CD4-positive, alpha-beta T cell (primary cell): ENCODE data around the gene MRPL20. TPM values are rescaled to one million over a fixed set of nuclear protein-coding genes. Genes with fewer than 3 reads are reported as not detected.

ENCODE experiments used
- ATAC-seq: fragments of 200-7000 bp; cut with Tn5 transposase; one replicate; pipeline ENCODE4 v1.10.0; 2022; ENCODE audit warnings: mild to moderate bottlenecking; ENCODE audit not compliant: poor library complexity
- CTCF ChIA-PET: fragments of 350-600 bp; sonication (Branson Sonifier 250); formaldehyde crosslinking; loops from one replicate; lab custom pipeline; 2021; ENCODE audit warnings: antibody characterized with exemption, inconsistent platforms; lab: Charles Lee
- POLR2A ChIA-PET: fragments of 350-600 bp; sonication (Branson Sonifier 250); formaldehyde crosslinking; loops from one replicate; lab custom pipeline; 2021; ENCODE audit warnings: antibody characterized with exemption, inconsistent platforms; lab: Charles Lee
- DNase-seq, 14 experiments: peaks; one replicate each; pipeline ENCODE4 v3.0.0-alpha.2; 2013 to 2020; ENCODE audit warnings: mixed read lengths in 2 of 14
- H3K27ac ChIP-seq, 2 donors: one replicate each; pipeline versions ENCODE4 v1.5.1 to v1.7.0; 2013; ENCODE audit warnings: low read length in 2 of 2, low read depth in 1 of 2, mild to moderate bottlenecking in 1 of 2
- H3K27me3 ChIP-seq, 2 experiments: 1 replicate in 1 of 2; 2 replicates in 1 of 2; pipeline versions ENCODE4 v1.6.1 to v1.7.0; 2013; ENCODE audit warnings: low read length in 2 of 2, control low read depth in 1 of 2, mild to moderate bottlenecking in 1 of 2, moderate library complexity in 1 of 2; ENCODE audit not compliant: insufficient read depth in 2 of 2, control insufficient read depth in 1 of 2
- H3K36me3 ChIP-seq: one replicate; pipeline ENCODE4 v1.6.1; 2013; ENCODE audit warnings: low read length, control low read depth; ENCODE audit not compliant: insufficient read depth
- H3K4me1 ChIP-seq: one replicate; pipeline ENCODE4 v1.6.1; 2013; ENCODE audit warnings: low read length, control low read depth; ENCODE audit not compliant: insufficient read depth
- H3K4me3 ChIP-seq: one replicate; pipeline ENCODE4 v1.5.1; 2013; ENCODE audit warnings: mild to moderate bottlenecking, low read length, moderate library complexity
- H3K9me3 ChIP-seq, 2 experiments: 1 replicate in 1 of 2; 2 replicates in 1 of 2; pipeline versions ENCODE4 v1.6.1 to v1.7.0; 2013; ENCODE audit warnings: low read length in 2 of 2, mild to moderate bottlenecking in 2 of 2, control low read depth in 1 of 2, moderate library complexity in 1 of 2; ENCODE audit not compliant: control insufficient read depth in 1 of 2, insufficient read depth in 1 of 2
- H3K27ac Mint-ChIP-seq: one replicate; pipeline ENCODE4 v1.8.0; 2020; ENCODE audit warnings: mixed read lengths
- H3K27me3 Mint-ChIP-seq: one replicate; pipeline ENCODE4 v1.8.0; 2021; ENCODE audit warnings: mixed read lengths
- H3K36me3 Mint-ChIP-seq: one replicate; pipeline ENCODE4 v1.8.0; 2021; ENCODE audit warnings: low read depth, mixed read lengths
- H3K4me1 Mint-ChIP-seq: one replicate; pipeline ENCODE4 v1.8.0; 2021; ENCODE audit warnings: low read depth, mixed read lengths
- H3K4me3 Mint-ChIP-seq: one replicate; pipeline ENCODE4 v1.8.0; 2020; ENCODE audit warnings: mild to moderate bottlenecking, mixed read lengths
- H3K9me3 Mint-ChIP-seq: one replicate; pipeline ENCODE4 v1.8.0; 2020; ENCODE audit warnings: mixed read lengths
- intact Hi-C, 2 experiments: fragments of 100-400 bp; cut with DNase I in 1 of 2; cut with micrococcal nuclease in 1 of 2; formaldehyde crosslinking; loops; one replicate each; pipeline versions ENCODE4 v1.15.1 to v1.9.0; 2023 to 2025; cut with DNase I, micrococcal nuclease
- total RNA-seq, 174 experiments: library from RNA in 2 of 174; stranded (reverse) in 2 of 174; gene quantifications; one replicate each; pipeline ENCODE4 v1.2.3 and lab custom pipeline; 2021 to 2026
- TF ChIP-seq, protein P1 (sequence below): fragments of 200-600 bp; IDR thresholded peaks from one replicate; pipeline ENCODE4 v1.8.0; 2022; ENCODE audit warnings: antibody characterized with exemption, mild to moderate bottlenecking

The MRPL20 gene
- total RNA-seq, 2 experiments from 2014 or later, result 99.9 to 103 TPM

DNA sequence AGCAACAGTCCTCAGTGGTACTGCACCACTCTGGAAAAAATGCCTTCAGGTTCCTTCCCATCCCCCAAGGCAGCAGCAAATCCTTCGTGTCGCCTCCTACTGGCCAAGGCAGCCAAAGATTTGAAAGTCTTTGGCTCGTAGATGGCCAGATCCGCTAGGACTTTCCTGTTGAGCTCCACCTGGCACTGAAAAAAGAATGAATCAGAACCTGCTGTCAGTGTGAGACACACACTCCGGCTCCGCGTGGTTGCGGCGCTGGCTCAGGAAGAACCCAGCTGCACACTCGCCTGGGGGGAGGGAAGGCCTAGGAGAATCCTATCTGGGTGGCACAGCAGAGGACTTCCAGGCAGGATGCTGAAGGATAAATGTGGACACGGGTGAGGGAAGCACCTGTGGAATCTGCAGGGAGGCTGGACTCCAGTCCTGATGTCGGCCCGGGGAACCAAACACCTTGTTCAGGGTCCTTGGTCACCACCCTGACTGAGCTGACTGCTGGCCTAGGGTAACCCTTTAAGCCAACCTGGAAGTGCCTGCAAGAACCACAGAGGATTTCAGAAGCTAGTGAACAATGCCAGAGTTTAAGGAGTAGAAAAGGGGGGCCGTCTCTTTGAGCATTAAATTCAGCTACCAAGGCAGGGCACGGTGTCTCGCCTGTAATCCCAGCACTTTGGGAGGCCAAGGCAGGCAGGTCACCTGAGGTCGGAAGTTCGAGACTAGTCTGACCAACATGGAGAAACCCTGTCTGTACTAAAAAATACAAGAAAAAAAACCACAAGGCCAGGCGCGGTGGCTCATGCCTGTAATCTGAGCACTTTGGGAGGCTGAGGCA, 4.8 kb downstream of the MRPL20 start:
- H3K36me3 Mint-ChIP-seq, result peaks cover 79% of the 10 kb centered on the region
- H3K27ac ChIP-seq, result no peak overlapping the region

DNA sequence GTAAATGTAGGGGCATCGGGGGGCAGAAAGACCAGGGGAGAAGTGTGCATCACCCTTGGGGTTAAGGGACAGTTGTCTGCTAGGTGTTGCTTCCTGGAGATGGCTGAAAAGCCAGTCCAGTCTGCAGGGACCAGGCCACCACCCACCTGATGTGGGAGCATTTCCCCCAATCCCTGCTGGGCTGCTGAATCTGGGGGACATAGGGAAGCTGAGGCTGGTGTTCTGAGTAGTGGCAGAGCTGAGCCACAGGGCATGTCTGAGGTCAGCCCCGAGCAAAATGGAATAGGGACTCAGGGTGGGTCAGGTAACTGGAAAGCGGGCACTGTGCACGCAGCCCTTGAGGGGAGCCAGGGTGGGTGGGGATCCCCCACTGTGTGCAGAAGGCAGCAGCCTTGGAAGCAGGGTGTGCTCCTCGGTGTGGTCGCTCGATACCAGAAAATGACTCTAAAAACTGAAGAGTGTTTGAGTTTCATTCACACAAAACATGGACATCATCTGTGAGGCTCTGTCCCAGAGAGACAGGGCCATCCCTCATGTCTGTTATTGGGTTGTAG, 5.6 kb downstream of the MRPL20 start:
- Histone ChIP-seq H3K27ac (no peak overlapping the region), H3K9me3 (no peaks in the 10 kb centered on the region), H3K4me1 (peaks cover 65% of the 10 kb centered on the region), H3K36me3 (peaks cover 70% of the 10 kb centered on the region), H3K4me3 (no peak overlapping the region), H3K27me3 (no peaks in the 10 kb centered on the region)
- intact Hi-C loops, result no loop called here
- ATAC-seq (no peak), DNase-seq (no peak)
- H3K27me3 Mint-ChIP-seq, result no peaks in the 10 kb centered on the region
- CTCF ChIA-PET, result no interaction called here
- TF ChIP-seq, protein P1, sequence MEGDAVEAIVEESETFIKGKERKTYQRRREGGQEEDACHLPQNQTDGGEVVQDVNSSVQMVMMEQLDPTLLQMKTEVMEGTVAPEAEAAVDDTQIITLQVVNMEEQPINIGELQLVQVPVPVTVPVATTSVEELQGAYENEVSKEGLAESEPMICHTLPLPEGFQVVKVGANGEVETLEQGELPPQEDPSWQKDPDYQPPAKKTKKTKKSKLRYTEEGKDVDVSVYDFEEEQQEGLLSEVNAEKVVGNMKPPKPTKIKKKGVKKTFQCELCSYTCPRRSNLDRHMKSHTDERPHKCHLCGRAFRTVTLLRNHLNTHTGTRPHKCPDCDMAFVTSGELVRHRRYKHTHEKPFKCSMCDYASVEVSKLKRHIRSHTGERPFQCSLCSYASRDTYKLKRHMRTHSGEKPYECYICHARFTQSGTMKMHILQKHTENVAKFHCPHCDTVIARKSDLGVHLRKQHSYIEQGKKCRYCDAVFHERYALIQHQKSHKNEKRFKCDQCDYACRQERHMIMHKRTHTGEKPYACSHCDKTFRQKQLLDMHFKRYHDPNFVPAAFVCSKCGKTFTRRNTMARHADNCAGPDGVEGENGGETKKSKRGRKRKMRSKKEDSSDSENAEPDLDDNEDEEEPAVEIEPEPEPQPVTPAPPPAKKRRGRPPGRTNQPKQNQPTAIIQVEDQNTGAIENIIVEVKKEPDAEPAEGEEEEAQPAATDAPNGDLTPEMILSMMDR, result no peak
- H3K36me3 Mint-ChIP-seq, result peaks cover 78% of the 10 kb centered on the region
- no peaks in the 10 kb centered on the region for H3K9me3 Mint-ChIP-seq
- POLR2A ChIA-PET, result interaction anchor here (2.1 to 4.2 kb wide), 2 partner anchors 26 kb away, joined by 9 to 80 read pairs; partner anchors contain the start of gene AURKAIP1
- H3K4me1 Mint-ChIP-seq, result peaks cover 47% of the 10 kb centered on the region
- peak overlapping the region; percentile 84 for H3K4me3 Mint-ChIP-seq
- H3K27ac Mint-ChIP-seq, result peak overlapping the region; percentile 86

More for the DNA sequence above, 4.8 kb downstream of the MRPL20 start:
- no peaks in the 10 kb centered on the region for H3K9me3 Mint-ChIP-seq
- Histone ChIP-seq H3K27me3 (no peaks in the 10 kb centered on the region), H3K4me1 (peaks cover 64% of the 10 kb centered on the region), H3K9me3 (no peaks in the 10 kb centered on the region), H3K36me3 (peaks cover 64% of the 10 kb centered on the region), H3K4me3 (no peak overlapping the region)
- ATAC-seq (no peak), DNase-seq (peak in 5 of 14 experiments; percentile 19 to 68 (median 31))
- H3K4me3 Mint-ChIP-seq, result peak overlapping the region; percentile 84
- TF ChIP-seq, protein P1, result peak; percentile 34
- no peaks in the 10 kb centered on the region for H3K27me3 Mint-ChIP-seq
- ChIA-PET POLR2A (interaction anchor here (0.6 to 2.1 kb wide), 2 partner anchors 27 to 802 kb away, joined by 3 to 9 read pairs; partner anchors contain the start of gene AURKAIP1), CTCF (no interaction called here)
- intact Hi-C loops, result no loop called here
- peak overlapping the region; percentile 86 for H3K27ac Mint-ChIP-seq
- peaks cover 52% of the 10 kb centered on the region for H3K4me1 Mint-ChIP-seq

DNA sequence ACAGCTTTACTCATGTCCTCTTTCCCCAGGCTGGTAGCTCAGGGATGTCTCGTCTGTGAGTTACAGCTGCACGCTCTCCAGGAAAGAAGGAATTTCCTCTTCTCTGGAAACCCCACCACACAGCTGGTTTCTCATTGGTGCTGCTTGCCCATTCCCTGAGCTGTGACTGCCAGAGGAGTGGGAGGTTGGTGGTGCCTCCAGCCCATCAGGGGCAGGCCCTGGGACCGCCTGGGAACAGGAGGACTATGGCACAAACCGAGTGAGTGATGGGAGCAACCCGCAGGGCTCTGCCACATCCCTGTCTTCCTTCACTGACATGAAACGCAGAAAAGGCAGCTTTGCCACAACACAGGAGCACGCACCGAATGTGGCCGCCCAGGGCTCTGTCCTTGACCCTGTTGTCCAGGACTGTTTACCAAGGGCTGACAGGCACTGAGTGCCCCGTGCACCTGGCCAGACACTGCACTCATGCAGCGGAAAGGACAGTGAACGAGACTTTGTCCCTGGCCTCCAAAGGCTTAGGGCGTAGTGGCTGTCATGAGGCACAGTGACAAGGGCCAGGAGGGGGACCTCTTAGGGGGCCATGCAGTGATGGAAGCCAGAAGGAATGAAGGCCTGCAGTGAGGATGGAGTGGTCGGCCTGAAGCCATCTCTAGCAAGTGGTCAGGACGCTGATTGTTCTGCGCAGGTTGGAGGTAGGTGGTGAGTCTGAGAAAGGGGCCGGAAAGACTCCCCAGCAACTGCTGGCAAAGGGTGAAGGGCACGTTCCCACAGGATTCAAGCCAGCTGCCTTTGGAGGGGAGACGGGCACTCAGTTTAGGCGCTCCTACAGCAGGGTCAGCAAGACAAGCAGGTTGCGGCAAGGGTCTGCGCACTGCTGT, 6.3 kb downstream of the MRPL20 start:
- no peak for ATAC-seq

More for the DNA sequence above, 6.3 kb downstream of the MRPL20 start:
- Histone ChIP-seq H3K4me1 (peaks cover 58% of the 10 kb centered on the region), H3K4me3 (peak overlapping the region; percentile 99), H3K9me3 (no peaks in the 10 kb centered on the region), H3K27me3 (no peaks in the 10 kb centered on the region), H3K27ac (peak overlapping the region; percentile 81 to 89), H3K36me3 (peaks cover 69% of the 10 kb centered on the region)
- Mint-ChIP-seq H3K4me3 (peak overlapping the region; percentile 92), H3K27ac (peak overlapping the region; percentile 86), H3K9me3 (no peaks in the 10 kb centered on the region), H3K27me3 (no peaks in the 10 kb centered on the region), H3K4me1 (peaks cover 42% of the 10 kb centered on the region), H3K36me3 (peaks cover 73% of the 10 kb centered on the region)
- CTCF ChIA-PET, result interaction anchor here (1.9 kb wide), 1 partner anchor 26 kb away, joined by 11 read pairs; the partner anchor contains the start of gene AURKAIP1
- intact Hi-C loops, result no loop called here
- DNase-seq, result no peak
- TF ChIP-seq, protein P1, result no peak
- POLR2A ChIA-PET, result interaction anchor here (1.8 to 4.2 kb wide), 6 partner anchors 7 to 379 kb away, joined by 4 to 80 read pairs (median 22); partner anchors contain the start of genes AURKAIP1 and MRPL20
